Measurements from ENCODE around the gene DOK7. TPM values are rescaled to one million over a fixed set of nuclear protein-coding genes. Genes with fewer than 3 reads are reported as not detected.

DOK7 gene
- polyA plus RNA-seq, 3 donors = not detected

GRCh38 chr4:3470244-3471097 lies 7.4 kb downstream of the DOK7 start:
- no peak overlapping the region for H3K4me3 Mint-ChIP-seq
- no peaks in the 10 kb centered on the region for H3K4me1 Mint-ChIP-seq
- peak overlapping the region in 1 of 7 donors; percentile 52 for H3K27ac Mint-ChIP-seq
- DNase-seq = no peak
- no peaks in the 10 kb centered on the region for H3K27me3 ChIP-seq (ENCODE audit: control insufficient read depth in 2 of 2, insufficient read depth in 2 of 2, low read length in 2 of 2)
- WGBS (ENCODE audit: insufficient coverage) = 93% methylated on average over 22 of the region's 25 CpGs
- H3K9me3 Mint-ChIP-seq = peaks cover 0 to 2% (median 0%) of the 10 kb centered on the region in 7 donors
- no peak overlapping the region for H3K9ac ChIP-seq (ENCODE audit: insufficient read depth, low read length, poor library complexity, severe bottlenecking)
- no peaks in the 10 kb centered on the region for H4K20me1 ChIP-seq (ENCODE audit: insufficient read depth, low read length)
- peaks cover 0 to 11% (median 8%) of the 10 kb centered on the region in 3 donors for H3K27me3 Mint-ChIP-seq (ENCODE audit: low read depth in 3 of 3)
- H3K79me2 ChIP-seq (ENCODE audit: insufficient read depth, low read length) = no peaks in the 10 kb centered on the region
- no peak overlapping the region for H3K27ac ChIP-seq (ENCODE audit: low read depth in 1 of 2, low read length in 2 of 2)
- no peaks in the 10 kb centered on the region for H3K36me3 ChIP-seq (replicated peaks in 1 of 2; ENCODE audit: control insufficient read depth in 1 of 2, insufficient read depth in 2 of 2, low read length in 2 of 2)
- peaks cover 6 to 10% of the 10 kb centered on the region in 2 donors for H3K9me3 ChIP-seq (replicated peaks in 1 of 2; ENCODE audit: control insufficient read depth in 1 of 2, insufficient read depth in 1 of 2, low read length in 2 of 2)
- H2AFZ ChIP-seq (ENCODE audit: insufficient read depth, low read depth, low read length, poor library complexity, severe bottlenecking) = no peak overlapping the region
- TF ChIP-seq CTCF (IDR thresholded peaks at IDR 0.05) = no peak
- intact Hi-C loops (cut with micrococcal nuclease) = no loop called here
- no peaks in the 10 kb centered on the region for H3K4me1 ChIP-seq (ENCODE audit: control insufficient read depth in 1 of 2, insufficient read depth in 2 of 2, low read length in 2 of 2)
- H3K36me3 Mint-ChIP-seq = no peaks in the 10 kb centered on the region
- no peak overlapping the region for H3K4me2 ChIP-seq (replicated peaks; ENCODE audit: extremely low read depth, low read length, poor library complexity, severe bottlenecking)
- H3K4me3 ChIP-seq (replicated peaks in 1 of 3; ENCODE audit: low read depth in 2 of 3, low read length in 3 of 3) = no peak overlapping the region

- Histone ChIP-seq H3K4me2 (replicated peaks; ENCODE audit: extremely low read depth, low read length, poor library complexity, severe bottlenecking) (no peak overlapping the region), H3K9ac (ENCODE audit: insufficient read depth, low read length, poor library complexity, severe bottlenecking) (no peak overlapping the region), H3K27me3 (ENCODE audit: control insufficient read depth in 2 of 2, insufficient read depth in 2 of 2, low read length in 2 of 2) (no peaks in the 10 kb centered on the region), H3K9me3 (replicated peaks in 1 of 2; ENCODE audit: control insufficient read depth in 1 of 2, insufficient read depth in 1 of 2, low read length in 2 of 2) (peaks cover 6 to 10% of the 10 kb centered on the region in 2 donors), H4K20me1 (ENCODE audit: insufficient read depth, low read length) (no peaks in the 10 kb centered on the region), H3K36me3 (replicated peaks in 1 of 2; ENCODE audit: control insufficient read depth in 1 of 2, insufficient read depth in 2 of 2, low read length in 2 of 2) (no peaks in the 10 kb centered on the region), H2AFZ (ENCODE audit: insufficient read depth, low read depth, low read length, poor library complexity, severe bottlenecking) (no peak overlapping the region), H3K4me1 (ENCODE audit: control insufficient read depth in 1 of 2, insufficient read depth in 2 of 2, low read length in 2 of 2) (no peaks in the 10 kb centered on the region), H3K79me2 (ENCODE audit: insufficient read depth, low read length) (no peaks in the 10 kb centered on the region), H3K4me3 (replicated peaks in 1 of 3; ENCODE audit: low read depth in 2 of 3, low read length in 3 of 3) (no peak overlapping the region), H3K27ac (ENCODE audit: low read depth in 1 of 2, low read length in 2 of 2) (no peak overlapping the region)
- intact Hi-C loops (cut with micrococcal nuclease) = no loop called here
- no peaks in the 10 kb centered on the region for H3K4me1 Mint-ChIP-seq
- no peak for TF ChIP-seq CTCF (IDR thresholded peaks at IDR 0.05)
- peak overlapping the region in 1 of 7 donors; percentile 47 for H3K27ac Mint-ChIP-seq
- no peak overlapping the region for H3K4me3 Mint-ChIP-seq
- no peak for DNase-seq
- H3K36me3 Mint-ChIP-seq = no peaks in the 10 kb centered on the region
- peaks cover 0 to 10% (median 9%) of the 10 kb centered on the region in 3 donors for H3K27me3 Mint-ChIP-seq (ENCODE audit: low read depth in 3 of 3)
- H3K9me3 Mint-ChIP-seq = peaks cover 0 to 2% (median 0%) of the 10 kb centered on the region in 7 donors
- 96% methylated on average over 23 of the region's 23 CpGs for WGBS (ENCODE audit: insufficient coverage)
These were observed 8.1 kb downstream of the DOK7 start for GRCh38 chr4:3471098-3471760.

Measured in CD14-positive monocyte (primary cell).